WI38 (cell line): Measurements from ENCODE around the gene NKX2-4.
"Not testable (repeated sequence)": the region's sequence is repeated elsewhere in the genome, so short reads cannot be mapped to it uniquely, and the experiment has no call there.

Experiments used
- H3K4me3 ChIP-seq: 2 replicates; pipeline ENCODE4 v1.5.1; 2011; ENCODE audit warnings: low read depth, mild to moderate bottlenecking, control low read depth, low read length
- TF ChIP-seq, protein P1 (sequence below): IDR thresholded peaks from 2 replicates; pipeline ENCODE4 v1.5.1; 2012; ENCODE audit warnings: low read depth, mild to moderate bottlenecking, control low read depth, low read length

Gene NKX2-4

DNA sequence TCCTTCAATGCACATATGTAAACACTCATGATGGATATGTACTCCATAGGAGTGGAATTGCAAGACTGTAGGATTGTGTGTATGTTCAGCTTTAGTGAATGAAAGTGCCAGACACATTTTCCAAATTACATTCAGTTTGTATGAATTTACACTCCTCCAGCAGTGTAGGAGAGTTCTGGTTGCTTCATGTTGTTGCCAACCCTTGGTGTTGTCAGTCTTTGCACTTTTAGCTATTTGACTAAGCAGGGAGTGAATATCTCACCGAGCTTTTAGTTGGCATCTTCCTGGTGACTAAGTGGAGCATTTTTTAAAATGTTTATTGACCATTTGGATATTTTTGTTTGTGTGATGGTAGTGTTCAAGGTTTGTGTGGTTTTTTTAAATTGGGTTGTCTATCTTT, 23.9 kb downstream of the NKX2-4 start:
- TF ChIP-seq, protein P1, sequence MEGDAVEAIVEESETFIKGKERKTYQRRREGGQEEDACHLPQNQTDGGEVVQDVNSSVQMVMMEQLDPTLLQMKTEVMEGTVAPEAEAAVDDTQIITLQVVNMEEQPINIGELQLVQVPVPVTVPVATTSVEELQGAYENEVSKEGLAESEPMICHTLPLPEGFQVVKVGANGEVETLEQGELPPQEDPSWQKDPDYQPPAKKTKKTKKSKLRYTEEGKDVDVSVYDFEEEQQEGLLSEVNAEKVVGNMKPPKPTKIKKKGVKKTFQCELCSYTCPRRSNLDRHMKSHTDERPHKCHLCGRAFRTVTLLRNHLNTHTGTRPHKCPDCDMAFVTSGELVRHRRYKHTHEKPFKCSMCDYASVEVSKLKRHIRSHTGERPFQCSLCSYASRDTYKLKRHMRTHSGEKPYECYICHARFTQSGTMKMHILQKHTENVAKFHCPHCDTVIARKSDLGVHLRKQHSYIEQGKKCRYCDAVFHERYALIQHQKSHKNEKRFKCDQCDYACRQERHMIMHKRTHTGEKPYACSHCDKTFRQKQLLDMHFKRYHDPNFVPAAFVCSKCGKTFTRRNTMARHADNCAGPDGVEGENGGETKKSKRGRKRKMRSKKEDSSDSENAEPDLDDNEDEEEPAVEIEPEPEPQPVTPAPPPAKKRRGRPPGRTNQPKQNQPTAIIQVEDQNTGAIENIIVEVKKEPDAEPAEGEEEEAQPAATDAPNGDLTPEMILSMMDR: no peak
- H3K4me3 ChIP-seq: no peak overlapping the region

DNA sequence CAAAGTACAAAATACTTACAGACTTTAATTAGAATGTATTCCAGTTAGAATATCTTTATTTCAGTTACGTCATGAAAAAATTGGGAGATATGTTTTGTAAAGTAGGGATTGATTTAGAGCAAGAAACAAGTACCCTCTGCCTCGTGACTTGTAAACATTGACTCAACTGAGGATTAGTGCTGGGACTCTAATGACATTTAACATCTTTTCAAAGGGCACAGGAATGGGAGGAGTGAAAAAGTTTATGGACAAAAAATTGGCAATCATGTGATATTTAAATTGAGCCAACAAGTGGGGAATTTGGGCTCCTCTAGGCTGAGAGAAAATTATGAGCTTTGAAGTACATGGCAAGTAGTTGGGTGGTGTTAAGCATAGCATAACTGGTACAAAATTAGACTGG, 25.3 kb downstream of the NKX2-4 start:
- TF ChIP-seq, protein P1: no peak
- H3K4me3 ChIP-seq: no peak overlapping the region

DNA sequence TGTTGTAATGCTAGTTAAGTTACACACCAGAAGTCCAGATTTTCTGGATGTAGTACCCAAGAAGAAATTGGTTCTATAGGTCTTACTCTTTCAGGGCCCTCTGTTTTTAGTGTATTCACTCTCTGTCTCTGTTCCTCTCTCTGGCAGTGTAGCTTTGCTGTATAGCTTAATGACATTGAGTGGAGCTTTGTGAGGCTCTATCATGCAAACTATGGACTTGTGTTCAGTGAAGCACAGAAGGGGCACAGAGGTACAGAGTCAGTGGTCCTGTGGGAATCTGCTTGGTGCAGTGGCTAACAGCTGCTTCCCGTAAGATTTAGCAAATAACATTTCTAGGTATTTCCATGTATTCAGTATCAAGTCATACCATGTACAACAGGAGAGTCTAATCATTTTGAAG, 26.1 kb downstream of the NKX2-4 start:
- TF ChIP-seq, protein P1: no peak
- H3K4me3 ChIP-seq: no peak overlapping the region

DNA sequence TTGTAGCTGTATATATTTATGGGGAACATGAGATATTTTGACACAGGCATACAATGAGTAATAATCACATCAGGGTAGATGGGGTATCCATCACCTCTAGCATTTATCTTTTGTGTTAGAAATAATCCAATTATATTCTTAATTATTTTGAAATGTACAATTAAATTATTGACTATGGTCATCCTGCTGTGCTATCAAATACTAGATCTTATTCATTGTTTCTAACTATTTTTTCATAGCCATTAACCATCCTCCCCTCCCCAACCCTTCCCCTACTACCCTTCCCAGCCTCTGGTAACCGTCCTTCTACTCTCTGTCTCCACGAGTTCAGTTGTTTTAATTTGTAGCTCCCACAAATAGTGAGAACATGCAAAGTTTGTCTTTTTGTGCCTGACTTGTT, 28.5 kb downstream of the NKX2-4 start:
- no peak overlapping the region for H3K4me3 ChIP-seq
- TF ChIP-seq, protein P1: no peak

DNA sequence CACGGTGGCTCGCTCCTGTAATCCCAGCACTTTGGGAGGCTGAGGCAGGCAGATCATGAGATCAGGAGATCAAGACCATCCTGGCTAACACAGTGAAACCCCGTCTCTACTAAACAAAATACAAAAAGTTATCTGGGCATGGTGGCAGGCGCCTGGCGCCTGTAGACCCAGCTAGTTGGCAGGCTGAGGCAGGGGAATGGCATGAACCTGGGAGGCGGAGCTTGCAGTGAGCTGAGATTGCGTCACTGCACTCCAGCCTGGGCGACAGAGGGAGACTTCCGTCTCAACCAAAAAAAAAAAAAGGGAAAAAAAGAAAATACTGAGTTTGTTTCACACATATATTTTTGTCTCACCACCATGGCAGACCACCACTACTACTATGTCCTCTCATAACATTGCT, 31.1 kb downstream of the NKX2-4 start:
- H3K4me3 ChIP-seq: not testable (repeated sequence)

DNA sequence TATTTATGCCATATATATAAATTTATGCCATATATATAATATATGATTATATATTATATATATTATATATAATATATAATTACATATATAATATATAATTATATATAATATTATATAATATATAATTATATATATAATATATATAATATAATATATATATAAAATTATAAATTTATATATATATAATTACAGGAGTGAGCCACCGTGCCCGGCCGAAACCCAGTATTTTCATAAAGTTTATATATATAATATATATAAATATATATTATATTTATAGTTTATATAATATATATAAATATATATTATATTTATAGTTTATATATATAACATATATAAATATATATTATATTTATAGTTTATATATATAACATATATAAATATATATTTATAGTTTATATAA, 31.6 kb downstream of the NKX2-4 start:
- no peak overlapping the region for H3K4me3 ChIP-seq
- TF ChIP-seq, protein P1: no peak

DNA sequence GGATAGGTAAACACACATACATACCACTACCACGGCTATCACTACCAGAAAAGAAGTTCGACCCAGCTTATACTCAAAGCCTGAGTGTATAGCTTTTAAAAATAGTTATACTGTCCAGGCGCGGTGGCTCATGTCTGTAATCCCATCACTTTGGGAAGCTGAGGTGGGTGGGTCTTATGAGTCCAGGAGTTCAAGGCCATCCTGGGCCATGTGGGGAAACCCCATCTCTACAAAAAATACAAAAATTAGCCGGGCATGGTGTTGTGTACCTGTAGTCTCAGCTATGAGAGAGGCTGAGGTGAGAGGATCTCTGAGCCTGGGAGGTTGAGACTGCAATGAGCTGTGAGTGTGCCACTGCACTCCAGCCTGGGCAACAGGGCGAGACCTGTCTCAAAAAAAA, 32.9 kb downstream of the NKX2-4 start:
- H3K4me3 ChIP-seq: no peak overlapping the region
- TF ChIP-seq, protein P1: no peak

DNA sequence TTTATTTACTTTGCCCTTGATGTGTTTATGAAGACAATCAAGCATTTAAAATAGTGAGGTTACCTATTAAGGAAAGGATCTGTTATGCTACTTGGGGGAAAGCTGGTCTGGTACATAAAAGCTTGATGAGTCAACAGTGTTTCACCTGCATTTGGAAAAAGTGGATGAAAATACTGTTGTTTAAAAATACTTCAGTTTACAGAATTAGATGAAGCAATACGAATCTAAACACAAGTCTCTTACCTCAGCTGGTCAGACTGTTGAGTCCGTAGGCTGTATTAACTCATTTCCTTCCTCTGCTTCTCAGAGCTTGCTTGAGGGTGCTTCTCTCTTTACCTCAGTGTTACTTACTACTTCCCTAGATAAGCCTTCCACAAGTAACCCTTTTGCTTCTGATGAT, 36.1 kb downstream of the NKX2-4 start:
- TF ChIP-seq, protein P1: no peak

More for the DNA sequence above, 36.1 kb downstream of the NKX2-4 start:
- no peak overlapping the region for H3K4me3 ChIP-seq
